Psoas muscle (tissue), 8 donors: ENCODE measurements around the gene OTULINL. TPM values are rescaled to one million over a fixed set of nuclear protein-coding genes. Genes with fewer than 3 reads are reported as not detected.

Experiments
- ATAC-seq, 4 donors: fragments of 200-7000 bp; cut with Tn5 transposase; one replicate each; pipeline ENCODE4 v1.9.1; 2020; ENCODE audit warnings: moderate library complexity in 3 of 4, mild to moderate bottlenecking in 2 of 4
- DNase-seq, 2 donors: peaks; one replicate each; pipeline ENCODE4 v3.0.0-alpha.2; 2020
- H3K27ac ChIP-seq: fragments of 200-600 bp; one replicate; pipeline ENCODE4 v1.8.0; 2022
- H3K27me3 ChIP-seq, 3 donors: fragments of 200-600 bp in 1 of 3; one replicate each; pipeline versions ENCODE4 v1.6.1 to v1.8.0; 2013 to 2022; ENCODE audit warnings: low read length in 2 of 3, mild to moderate bottlenecking in 2 of 3, moderate library complexity in 1 of 3; ENCODE audit not compliant: insufficient read depth in 3 of 3
- H3K36me3 ChIP-seq, 2 donors: fragments of 200-600 bp in 1 of 2; one replicate each; pipeline versions ENCODE4 v1.6.1 to v1.8.0; 2013 to 2022; ENCODE audit warnings: low read depth in 1 of 2, mild to moderate bottlenecking in 1 of 2, moderate library complexity in 1 of 2; ENCODE audit not compliant: insufficient read depth in 1 of 2
- H3K4me1 ChIP-seq: fragments of 200-600 bp; one replicate; pipeline ENCODE4 v1.8.0; 2022
- H3K4me3 ChIP-seq: fragments of 200-600 bp; one replicate; pipeline ENCODE4 v1.8.0; 2022; ENCODE audit warnings: mild to moderate bottlenecking
- H3K9me3 ChIP-seq: fragments of 200-600 bp; one replicate; pipeline ENCODE4 v1.8.0; 2022
- CTCF ChIP-seq: fragments of 200-600 bp; IDR thresholded peaks from one replicate; pipeline ENCODE4 v1.8.0; 2022; ENCODE audit warnings: antibody characterized with exemption
- WGBS, 3 donors: extraction: QIAGEN DNeasy Blood & Tissue Kit; methylation state at CpG; one replicate each; pipeline versions ENCODE4 v1.1.6 to v1.1.7; 2013; 5-methylcytosine and 5-hydroxymethylcytosine counted together
- intact Hi-C, 2 donors: fragments of 100-400 bp; cut with DNase I; formaldehyde crosslinking; loops; one replicate each; pipeline versions ENCODE4 v1.11.0 to v1.14.2; 2022
- polyA plus RNA-seq, 3 donors: library from polyadenylated mRNA; stranded (reverse); fragments of 200-250 nt; gene quantifications; one replicate each; pipeline ENCODE4 v1.2.3, GENCODE V29; 2013
- total RNA-seq, 4 donors: library from RNA; stranded (reverse); fragmentation: NEBNext Ultra II Directional in 2 of 4; extraction: Animal tissue kit (Norgen Biotek cat#: 25700) in 2 of 4; gene quantifications; one replicate each; pipeline versions ENCODE4 v1.2.1 to v1.2.4, GENCODE V29; 2021 to 2023
- donor health status: healthy with polysubstance abuse.
- donor health status: DM: no; HTN: no; CAD: no; lungs with moderate emphysema.
- donor health status: Bipolar disorder and iron deficiency.
- donor health status: healthy.
- donor health status: DM: yes; HTN: yes; CAD: no.
- donor health status: DM: no; HTN: no; CAD: no.
- donor health status: DM: no; HTN: no; CAD: no.
- donor health status: DM: yes; HTN: yes; CAD: no.

OTULINL gene
- total and polyA plus RNA-seq, 7 donors = 0.15 to 3.2 (median 0.88) TPM

- no peaks in the 10 kb centered on the region for H3K4me1 ChIP-seq
- no peak for TF ChIP-seq CTCF
- H3K27ac ChIP-seq = no peak overlapping the region
- no peaks in the 10 kb centered on the region for H3K9me3 ChIP-seq
- ATAC-seq (no peak), DNase-seq (no peak)
- no peak overlapping the region for H3K4me3 ChIP-seq
- no peaks in the 10 kb centered on the region for H3K36me3 ChIP-seq
- H3K27me3 ChIP-seq = peaks cover 0 to 2% (median 0%) of the 10 kb centered on the region in 3 donors
- intact Hi-C loops = no loop called here
- WGBS, 3 donors = 84 to 88% (median 87%) methylated on average over 3 of the region's 3 CpGs
These were observed 19.9 kb upstream of the OTULINL start for GRCh38 chr5:14561741-14562140.

- no peaks in the 10 kb centered on the region for H3K4me1 ChIP-seq
- no peaks in the 10 kb centered on the region for H3K9me3 ChIP-seq
- 87 to 97% (median 91%) methylated on average over 1 of the region's 1 CpG for WGBS, 3 donors
- no peak overlapping the region for H3K27ac ChIP-seq
- intact Hi-C loops = no loop called here
- ATAC-seq (no peak), DNase-seq (no peak)
- no peak for TF ChIP-seq CTCF
- no peaks in the 10 kb centered on the region for H3K36me3 ChIP-seq
- no peak overlapping the region for H3K4me3 ChIP-seq
- peaks cover 0 to 2% (median 0%) of the 10 kb centered on the region in 3 donors for H3K27me3 ChIP-seq
These were observed 13.3 kb upstream of the OTULINL start for GRCh38 chr5:14568333-14568732.

GRCh38 chr5:14569948-14570691, 11.5 kb upstream of the OTULINL start:
- intact Hi-C loops = no loop called here
- no peaks in the 10 kb centered on the region for H3K4me1 ChIP-seq
- H3K27ac ChIP-seq = no peak overlapping the region
- DNase-seq (no peak), ATAC-seq (no peak)
- TF ChIP-seq CTCF = no peak
- no peaks in the 10 kb centered on the region for H3K9me3 ChIP-seq
- no peaks in the 10 kb centered on the region for H3K36me3 ChIP-seq
- H3K27me3 ChIP-seq = peaks cover 0 to 2% (median 0%) of the 10 kb centered on the region in 3 donors
- 76 to 84% (median 84%) methylated on average over 4 of the region's 4 CpGs for WGBS, 3 donors
- no peak overlapping the region for H3K4me3 ChIP-seq

GRCh38 chr5:14571901-14572300, 9.7 kb upstream of the OTULINL start:
- no peak for TF ChIP-seq CTCF
- Histone ChIP-seq H3K4me3 (no peak overlapping the region), H3K27me3 (peaks cover 0 to 3% (median 1%) of the 10 kb centered on the region in 3 donors), H3K4me1 (no peaks in the 10 kb centered on the region), H3K9me3 (no peaks in the 10 kb centered on the region), H3K27ac (no peak overlapping the region), H3K36me3 (no peaks in the 10 kb centered on the region)
- DNase-seq (no peak), ATAC-seq (no peak)
- 97 to 100% (median 97%) methylated on average over 1 of the region's 1 CpG for WGBS, 3 donors
- intact Hi-C loops = no loop called here

GRCh38 chr5:14572385-14572784, 9.2 kb upstream of the OTULINL start:
- Histone ChIP-seq H3K4me1 (no peaks in the 10 kb centered on the region), H3K4me3 (no peak overlapping the region), H3K27me3 (peaks cover 0 to 6% (median 6%) of the 10 kb centered on the region in 3 donors), H3K36me3 (no peaks in the 10 kb centered on the region), H3K27ac (no peak overlapping the region), H3K9me3 (no peaks in the 10 kb centered on the region)
- no peak for TF ChIP-seq CTCF
- DNase-seq (no peak), ATAC-seq (no peak)
- intact Hi-C loops = no loop called here
